GM21360 (cell line): ENCODE data around the gene DAP.
A peak's percentile ranks its signal among the peaks of the same experiment; 100 is the strongest.

Experiments used
- ATAC-seq: cut with Tn5 transposase; IDR thresholded peaks from one replicate; pipeline ENCODE4 v1.9.1; 2021; ENCODE audit warnings: mild to moderate bottlenecking, moderate library complexity; ENCODE audit not compliant: unreplicated experiment

Gene DAP

DNA sequence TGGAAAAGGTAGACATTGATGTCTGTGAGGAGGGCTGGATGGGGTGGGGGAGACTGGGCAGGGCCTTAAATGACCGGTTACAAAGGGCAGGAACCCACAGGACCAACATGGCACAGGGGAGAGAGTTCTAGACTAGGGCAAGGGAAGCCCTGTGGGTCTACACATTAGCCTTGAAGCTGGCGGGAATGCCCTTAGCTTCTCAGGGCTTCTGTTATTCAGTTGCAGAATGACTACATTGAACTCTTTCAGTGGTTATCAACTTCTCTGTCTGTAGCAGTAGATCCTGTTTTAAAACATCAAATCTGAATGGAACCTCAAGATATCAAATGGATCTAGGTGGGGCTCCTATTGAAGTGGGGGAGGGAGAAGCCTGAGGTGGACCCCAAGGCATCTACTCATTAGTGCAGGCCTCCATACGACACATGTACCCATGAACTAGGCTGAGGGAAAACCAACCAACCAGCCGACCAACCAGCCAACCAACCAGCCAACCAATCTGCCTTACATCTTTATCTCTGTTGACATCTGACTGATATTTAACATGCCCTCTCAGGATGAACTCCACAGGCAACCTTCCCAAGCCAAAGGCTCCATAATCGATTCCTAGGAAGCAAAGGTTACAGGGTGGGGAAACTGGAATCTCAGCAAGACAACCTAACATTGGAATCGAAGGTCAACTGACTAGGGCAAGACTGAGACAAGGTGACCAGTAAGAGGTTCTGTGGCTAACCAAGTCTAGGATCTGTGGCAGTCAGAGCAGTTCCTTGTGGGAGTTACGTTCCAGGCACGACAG lies 48.3 kb downstream of the DAP start:
- peak; percentile 74 for ATAC-seq

DNA sequence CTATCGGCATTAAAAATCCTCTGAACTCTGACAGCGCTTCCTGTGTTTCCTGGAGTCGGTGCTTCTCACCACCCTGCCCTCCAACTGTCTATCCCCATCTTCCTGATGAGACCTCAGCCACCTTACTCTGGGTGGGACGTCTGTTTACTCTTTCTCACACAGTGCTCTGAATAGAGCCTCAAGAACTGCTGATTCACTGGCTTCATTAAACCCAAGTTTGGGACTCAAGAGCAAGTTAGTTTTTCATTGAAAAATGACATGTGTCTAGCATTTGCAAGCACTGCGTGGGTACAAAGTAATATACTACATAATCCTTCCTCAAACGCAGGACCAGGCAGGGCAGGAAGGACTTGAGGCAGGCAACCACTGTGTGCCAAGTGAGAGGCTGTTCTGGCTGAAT lies 49.5 kb downstream of the DAP start:
- ATAC-seq = no peak

DNA sequence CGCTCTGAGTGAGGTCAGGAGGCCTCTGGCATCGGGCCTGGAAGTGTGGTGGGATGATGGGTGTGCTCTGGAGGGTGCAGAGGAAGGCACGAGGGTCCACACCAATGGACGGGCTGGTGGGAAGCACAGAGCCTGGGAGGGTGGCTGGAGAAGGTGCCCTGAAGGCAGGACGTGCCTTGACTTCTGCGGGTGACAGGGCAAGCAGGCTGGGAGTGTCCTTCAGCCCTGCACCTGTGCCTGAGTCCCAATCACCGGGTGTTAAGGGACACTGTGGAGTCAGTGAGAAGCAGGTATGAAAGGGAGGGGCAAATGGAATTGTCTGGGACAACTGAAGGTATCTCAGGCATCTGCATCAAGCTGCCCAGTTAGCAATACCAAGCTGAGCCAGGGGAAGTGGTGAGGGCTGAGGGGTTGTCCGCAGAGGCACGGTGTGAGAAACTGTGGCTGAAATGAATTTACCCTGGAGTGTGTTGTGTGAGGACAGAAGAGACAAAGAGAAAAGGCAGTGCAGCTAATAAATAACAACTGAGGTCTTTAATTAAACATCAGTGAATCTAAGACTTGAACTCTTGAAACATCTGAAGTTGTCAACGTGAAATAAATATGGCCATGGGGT lies 50.4 kb downstream of the DAP start:
- no peak for ATAC-seq

DNA sequence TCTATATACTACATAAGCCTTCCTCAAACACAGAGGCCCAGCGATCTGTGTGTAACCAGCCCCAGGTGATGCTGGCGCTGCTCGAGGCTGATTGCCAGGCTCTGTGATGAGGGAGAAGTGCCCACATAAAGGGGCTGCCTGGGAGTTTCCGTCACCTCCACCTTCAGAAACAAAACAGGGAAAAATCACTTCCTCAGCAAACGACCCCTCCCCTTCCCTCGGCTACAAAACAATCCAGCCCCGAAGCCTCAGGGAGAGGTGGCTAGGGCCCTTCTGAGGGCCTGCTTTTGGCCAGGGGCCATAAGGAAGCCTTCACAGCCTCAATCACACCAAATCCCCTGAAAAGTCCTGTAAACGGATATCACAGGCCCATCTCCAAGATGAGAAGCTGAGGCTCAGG lies 51.1 kb downstream of the DAP start:
- no peak for ATAC-seq

DNA sequence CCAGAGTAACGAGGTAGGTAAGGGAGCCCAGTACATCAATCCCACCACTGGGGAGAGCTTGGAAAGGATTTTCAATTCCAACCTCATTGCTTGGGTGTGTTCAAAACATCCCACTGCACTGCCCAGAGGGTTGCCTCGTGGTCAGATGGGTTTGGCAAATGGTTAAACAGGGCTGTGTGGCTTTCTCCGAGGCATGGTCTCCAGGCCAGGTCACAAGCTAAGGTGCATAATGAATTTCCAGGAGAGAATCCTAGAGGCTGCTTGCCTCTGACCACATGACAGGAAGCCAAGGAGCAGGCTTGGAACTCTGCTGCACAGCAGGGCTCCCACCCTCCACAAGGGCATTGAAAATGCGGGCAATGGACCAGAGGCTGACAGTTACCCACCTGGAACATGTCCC lies 51.6 kb downstream of the DAP start:
- no peak for ATAC-seq

DNA sequence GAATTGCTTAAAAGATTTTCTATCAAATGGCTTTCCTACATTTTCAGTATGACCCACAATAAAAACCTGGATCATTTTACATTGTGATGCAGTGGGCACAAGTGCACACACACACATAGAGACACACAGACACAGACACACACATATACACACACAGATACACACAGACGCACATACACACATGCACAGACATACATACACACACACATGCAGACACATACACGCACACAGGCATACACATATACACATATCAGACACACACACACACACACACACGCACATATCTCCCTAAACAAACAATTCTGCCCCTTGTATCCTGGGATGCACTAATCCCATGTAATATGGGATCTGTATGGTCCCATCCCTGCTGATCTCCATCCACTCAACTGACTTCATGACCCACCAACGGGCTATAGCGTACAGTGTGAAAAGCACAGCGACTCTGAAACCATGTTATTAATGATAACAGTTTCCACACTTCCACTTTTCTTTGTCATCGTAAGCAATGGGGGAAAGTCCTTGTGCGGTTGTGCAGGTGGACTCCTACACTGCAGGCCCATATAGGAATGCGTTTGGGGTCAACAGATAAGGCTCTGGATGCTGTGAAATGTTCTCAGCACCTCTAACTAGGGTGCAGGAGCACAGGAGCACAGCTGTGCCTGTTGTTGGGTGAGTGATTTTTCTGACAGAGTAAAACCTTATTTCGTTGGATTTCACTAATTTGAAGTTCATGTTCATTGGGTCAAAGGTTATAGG lies 52.7 kb downstream of the DAP start:
- no peak for ATAC-seq

DNA sequence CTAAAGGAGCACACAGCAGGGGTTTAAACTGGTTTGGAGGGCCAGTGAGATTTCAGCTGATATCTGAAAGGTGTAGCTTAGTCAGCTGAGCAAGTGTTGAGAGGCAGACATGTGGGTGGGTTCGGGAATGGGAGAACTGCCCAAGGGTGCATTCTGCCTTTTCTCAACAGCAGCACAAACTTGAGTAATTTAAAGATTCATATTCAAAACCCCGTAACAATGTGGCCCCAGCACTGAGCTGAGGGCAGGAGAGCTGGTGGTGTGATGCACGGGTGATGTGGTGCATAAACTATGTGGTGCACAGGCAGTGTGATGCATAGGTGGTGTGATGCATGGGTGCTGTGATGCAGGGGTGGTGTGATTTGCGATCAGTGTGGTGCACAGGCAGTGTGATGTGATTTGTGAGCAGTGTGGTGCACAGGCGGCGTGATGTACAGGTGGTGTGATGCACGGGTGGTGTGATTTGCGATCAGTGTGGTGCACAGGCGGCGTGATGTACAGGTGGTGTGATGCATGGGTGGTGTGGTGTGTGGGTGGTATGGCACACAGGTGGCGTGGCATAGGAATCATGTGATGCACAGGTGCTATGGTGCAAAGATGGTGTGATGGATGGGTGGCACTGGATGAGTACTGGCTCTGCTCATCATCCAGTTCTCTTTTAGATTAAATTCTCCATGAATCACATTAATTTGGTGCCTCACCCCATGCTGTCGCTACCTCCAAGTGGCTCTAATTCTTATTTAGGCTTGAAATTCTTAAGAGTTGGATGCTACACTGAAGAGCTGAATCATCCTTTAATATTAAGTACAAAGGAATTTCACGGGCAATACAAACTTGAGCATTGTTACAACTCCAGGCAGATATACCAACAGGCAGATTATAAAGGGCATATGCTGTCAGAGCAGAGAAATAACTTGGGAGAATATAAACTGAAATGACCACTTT lies 53.6 kb downstream of the DAP start:
- no peak for ATAC-seq

DNA sequence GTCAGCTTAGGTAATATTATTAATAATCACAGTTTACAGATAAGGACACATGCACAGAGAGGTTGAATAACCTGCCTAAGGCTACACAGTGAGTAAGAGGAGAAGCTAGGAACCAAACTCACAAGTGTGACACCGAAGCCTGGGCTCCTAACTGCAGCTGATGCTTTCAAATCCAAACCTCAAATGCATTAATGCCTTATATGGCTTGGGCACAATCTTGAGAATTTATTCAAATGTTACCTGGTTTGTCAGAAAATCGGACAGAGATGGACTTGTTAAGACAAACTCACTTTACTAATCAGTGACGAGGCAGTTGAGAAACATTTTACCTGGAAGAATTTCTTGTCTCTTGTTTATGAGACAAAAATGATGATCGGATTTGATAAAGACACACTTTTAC lies 54.7 kb downstream of the DAP start:
- no peak for ATAC-seq

DNA sequence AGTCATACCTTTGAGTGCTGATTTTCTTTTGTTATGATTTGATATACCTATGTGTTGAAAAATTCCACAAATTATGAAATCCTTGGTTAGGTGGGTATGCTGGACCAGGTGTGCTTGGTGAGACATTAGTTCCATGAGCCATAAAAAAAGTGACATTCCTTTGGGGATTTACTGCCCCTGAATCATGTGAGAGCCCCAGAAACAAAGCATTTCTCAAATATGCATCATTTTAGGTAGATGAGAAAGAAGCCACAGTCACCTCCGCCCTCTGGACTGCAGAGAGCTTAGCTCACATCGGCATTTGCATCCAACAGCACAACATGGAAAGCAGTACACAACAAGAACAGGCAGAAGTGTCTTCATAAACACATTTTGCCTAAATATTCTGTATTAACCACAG lies 55.3 kb downstream of the DAP start:
- ATAC-seq = no peak

DNA sequence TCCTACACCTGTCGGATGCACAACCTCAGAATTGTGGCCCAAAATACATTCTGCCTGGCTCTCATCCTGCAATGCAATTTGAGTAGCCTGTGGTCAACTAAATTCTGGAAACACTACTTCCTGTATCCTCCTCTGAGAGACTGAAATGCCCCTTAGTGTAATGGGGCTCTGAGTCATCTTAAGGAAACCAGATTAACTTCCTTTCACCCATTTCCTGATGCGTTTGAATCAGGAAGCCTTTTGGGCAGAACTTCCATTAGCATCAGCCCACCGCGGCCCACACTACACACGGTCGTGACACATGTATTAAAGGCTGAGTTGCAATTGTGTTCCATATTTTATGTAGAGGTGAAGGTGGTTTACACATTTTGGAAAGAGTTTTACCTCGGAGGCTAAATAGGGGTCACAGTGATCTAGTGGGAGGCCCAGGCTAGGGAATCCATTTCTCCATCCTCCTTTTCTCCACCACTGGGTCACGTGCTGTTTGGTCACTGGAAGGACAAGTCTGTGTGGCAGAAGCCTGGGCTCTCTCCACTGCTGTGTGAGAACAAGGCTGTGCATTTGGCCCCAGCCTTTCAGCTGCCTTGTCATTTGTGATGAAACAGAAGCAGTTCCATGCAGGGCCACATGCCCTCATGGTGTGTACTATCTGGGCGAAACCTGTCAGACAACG lies 55.9 kb downstream of the DAP start:
- no peak for ATAC-seq

DNA sequence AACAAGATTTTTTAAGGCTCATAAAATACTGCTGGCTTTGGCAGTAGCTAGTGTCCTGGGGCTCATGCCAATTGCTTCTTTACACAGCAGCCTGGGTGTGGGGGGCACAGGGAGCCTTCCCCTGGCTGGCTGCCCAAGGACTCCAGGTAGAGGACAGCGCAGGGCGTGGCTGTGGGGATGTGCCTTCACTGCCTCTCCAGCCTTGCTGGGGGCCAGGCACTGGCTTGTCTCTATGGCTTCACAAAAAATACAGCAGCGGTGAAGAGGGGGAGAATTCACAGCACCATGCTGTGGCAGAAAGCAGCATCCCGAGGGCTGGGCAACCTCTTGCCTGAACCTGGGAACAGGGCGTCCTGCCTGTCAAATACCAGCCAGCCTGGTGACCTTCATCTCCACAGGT lies 57.4 kb downstream of the DAP start:
- no peak for ATAC-seq

DNA sequence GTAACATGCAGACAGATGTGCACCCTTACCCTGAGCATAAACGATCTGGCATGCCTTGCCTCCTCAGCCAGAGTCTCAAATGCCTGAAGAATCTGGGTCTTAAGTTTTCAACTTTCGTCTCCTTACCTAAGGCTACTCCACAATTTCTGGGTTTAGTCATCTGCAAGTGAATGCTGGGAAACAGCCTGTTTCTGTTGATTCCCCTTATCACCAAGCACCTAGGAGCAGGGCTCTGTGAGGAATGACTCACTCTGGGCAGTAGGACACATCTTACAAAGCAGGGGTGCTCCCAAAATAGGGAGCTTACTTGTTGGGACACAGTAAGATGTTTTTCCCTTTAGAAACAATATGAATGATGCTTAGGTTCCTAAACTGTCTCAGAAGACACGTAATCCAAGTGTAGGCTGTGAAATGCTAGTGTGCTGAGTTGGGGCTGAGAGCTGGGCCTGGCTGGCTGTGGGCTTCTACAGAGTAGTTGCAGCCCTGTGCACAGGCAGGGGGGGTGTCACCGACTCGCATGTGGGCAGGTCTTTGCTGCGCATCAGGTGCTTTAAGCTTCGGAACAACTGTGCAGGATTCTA lies 58.0 kb downstream of the DAP start:
- ATAC-seq = no peak

DNA sequence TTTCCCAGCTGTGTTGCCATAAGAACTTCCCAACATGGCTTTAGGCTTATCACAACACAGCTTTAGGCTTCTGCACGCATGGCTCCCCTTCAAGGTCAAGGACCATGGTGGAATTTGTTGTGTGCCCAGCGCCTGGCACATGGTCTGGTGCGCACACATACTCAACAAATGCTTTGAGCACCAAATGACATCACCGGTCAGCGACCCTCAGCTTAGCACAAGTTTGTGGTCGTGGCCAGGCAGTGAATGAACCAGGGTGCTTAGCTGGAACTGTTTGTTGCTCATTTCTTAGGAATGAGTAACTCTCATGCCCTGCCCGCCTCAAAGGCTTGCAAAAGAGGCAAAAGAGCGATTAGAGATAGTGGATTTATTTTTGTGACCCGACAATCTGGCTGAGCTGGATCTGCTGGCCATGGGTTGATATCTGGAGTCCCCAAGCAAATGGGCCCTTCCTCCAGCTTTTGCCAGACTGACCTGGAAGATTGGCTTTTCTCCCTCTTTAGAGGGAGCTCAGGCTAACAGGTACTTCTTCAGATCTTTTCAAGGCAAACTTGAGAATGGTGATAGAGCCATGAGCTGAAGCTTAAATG lies 58.9 kb downstream of the DAP start:
- no peak for ATAC-seq

DNA sequence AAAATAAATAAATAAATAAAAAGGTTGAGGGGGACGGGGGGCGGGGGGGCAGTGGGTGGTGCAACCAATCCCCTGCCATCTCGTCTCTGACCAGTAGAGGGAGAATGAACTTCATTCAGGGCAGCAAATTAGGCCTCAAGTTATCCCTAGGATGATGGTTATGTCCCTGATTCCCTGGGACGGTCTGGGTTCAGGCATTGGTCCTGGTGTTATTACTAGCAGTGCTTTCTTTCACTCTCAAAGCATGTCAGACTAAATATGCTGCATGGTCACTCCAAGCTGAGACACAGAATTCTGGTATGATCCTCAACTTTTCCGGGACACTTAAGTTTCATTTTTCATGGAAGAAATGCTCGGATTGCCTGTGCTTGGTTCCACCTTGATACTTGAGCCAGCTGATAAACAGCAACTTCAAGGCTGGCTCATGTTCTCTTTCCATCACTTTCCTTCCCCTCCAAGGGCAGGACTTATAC lies 59.4 kb downstream of the DAP start:
- no peak for ATAC-seq

DNA sequence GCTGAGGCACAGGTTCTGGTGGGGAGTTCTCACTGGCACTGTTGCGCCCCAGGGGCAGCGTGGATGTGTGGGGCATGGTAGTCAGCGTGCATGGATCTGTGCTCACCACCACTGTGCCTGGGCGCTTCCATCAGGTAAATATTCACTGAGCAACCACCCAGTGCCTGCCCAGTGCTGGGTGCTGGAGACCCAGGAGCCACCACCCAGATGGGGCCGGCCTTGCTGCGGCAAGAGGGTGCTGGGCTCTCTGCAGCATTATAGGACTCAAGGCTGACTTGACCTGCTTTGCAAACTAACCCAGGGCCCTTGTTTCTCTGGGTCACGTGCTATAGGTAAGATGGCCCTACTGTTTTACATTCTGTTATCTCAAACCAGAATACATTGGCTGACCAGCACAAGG lies 60.5 kb downstream of the DAP start:
- ATAC-seq = peak; percentile 1

DNA sequence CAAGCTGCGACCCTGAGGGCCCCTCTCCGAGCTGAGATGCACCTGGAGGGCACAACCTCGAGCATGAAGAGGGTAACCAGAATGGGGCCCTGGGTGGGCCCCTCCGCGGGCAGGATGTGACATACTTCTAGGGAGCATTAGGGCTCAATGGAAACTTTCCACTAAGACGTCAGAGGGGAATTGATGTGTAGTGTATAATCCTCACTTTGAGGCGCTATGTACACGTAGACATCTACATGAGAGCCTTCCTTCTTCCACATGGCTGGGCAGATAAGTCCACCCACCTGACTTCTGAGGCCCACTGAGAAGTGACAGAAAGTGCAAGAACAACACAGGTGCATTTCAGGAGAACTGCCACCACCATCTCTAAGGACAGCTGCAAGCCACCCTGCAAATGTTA lies 61.0 kb downstream of the DAP start:
- peak; percentile 65 for ATAC-seq

DNA sequence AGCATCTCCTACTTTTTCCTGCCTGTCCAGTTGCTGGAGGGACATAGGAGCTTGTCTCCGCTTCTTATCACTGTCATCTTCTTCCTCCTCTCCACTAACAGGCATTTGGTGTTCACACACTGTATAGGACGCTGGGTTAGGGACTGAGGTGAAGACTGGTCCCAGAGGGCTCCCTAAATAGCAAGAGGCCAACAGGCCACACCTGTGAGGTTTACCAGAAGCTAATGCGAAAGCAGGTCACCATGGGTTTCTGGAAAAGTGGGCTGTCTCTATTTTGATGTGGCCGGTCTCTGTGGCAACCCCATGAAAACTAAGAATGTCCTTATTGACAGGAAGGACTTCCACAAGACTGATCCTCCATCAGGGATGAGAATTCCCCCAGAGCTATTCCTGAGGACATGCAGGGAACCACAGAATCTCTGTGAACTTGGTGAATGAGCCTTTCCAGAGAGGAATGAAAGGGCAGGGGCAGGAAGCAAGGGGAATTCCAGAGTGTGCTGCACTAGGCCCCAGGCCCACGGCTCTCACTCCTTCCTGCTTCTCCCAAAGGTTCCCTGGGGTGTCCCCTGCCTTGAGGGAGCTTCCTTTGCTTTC lies 61.7 kb downstream of the DAP start:
- peak; percentile 38 for ATAC-seq

DNA sequence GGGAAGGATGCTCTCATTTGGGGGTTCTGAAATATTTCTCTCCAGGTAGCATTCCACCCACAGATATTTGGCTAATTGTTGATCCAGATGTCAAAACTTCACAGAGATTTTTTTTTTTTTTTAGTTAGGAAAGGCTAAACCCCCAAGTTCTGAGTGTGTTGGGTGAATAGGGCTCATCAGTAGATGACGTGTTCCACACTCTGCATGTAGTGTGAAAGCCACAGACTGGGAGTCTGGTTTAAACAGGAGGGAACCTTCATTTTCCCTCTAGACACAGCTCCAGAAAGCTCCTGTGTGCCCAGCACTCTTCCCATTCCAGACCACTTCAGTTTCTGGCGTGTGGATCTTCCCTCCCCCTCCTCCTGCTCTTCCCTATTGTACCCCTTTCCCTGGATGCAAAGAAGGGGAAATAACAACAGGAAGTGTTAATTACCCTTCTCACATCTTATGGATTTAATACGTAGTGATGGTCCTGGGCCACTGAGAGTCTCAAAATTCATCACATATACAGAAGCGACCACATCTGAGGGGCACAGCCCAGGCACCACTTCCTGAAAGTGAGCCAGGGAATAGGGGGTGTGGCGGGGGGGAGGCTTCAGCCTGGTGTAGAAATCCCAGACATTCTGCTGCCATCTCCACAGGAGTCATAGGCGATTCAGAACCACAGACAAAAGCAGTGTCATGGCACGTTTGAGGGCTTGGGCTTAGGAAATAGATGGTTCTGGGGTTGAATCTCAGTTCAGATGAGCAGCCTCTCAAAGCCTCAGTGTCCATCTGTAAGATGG lies 65.1 kb downstream of the DAP start:
- no peak for ATAC-seq
